BE2C (cell line): ENCODE measurements around the gene TDRD12.

Experiments
- DNase-seq: peaks from one replicate; pipeline ENCODE4 v3.0.0-alpha.2; 2020
- H3K27me3 ChIP-seq: fragments of 250-450 bp; sonication (Bioruptor Pico); 2 replicates; pipeline ENCODE4 v1.5.1; 2020; ENCODE audit warnings: mild to moderate bottlenecking
- H3K36me3 ChIP-seq: fragments of 250-450 bp; sonication (Bioruptor Pico); 2 replicates; pipeline ENCODE4 v1.5.1; 2020; ENCODE audit warnings: mild to moderate bottlenecking
- H3K4me1 ChIP-seq: fragments of 250-450 bp; sonication (Bioruptor Pico); 2 replicates; pipeline ENCODE4 v1.5.1; 2020
- H3K4me3 ChIP-seq: 2 replicates; pipeline ENCODE4 v1.5.1; 2011; ENCODE audit warnings: low read depth, low read length
- H3K9me3 ChIP-seq: fragments of 250-450 bp; sonication (Bioruptor Pico); 2 replicates; pipeline ENCODE4 v1.5.1; 2020
- TF ChIP-seq, protein P1 (sequence below): IDR thresholded peaks from 2 replicates; pipeline ENCODE4 v1.5.1; 2012; ENCODE audit warnings: mild to moderate bottlenecking, low read depth, low read length

Gene TDRD12

GRCh38 chr19:32809254-32809653, 89.7 kb downstream of the TDRD12 start:
- Histone ChIP-seq H3K4me1 (no peaks in the 10 kb centered on the region), H3K36me3 (no peaks in the 10 kb centered on the region), H3K4me3 (no peak overlapping the region), H3K9me3 (no peaks in the 10 kb centered on the region), H3K27me3 (no peaks in the 10 kb centered on the region)
- TF ChIP-seq, protein P1, sequence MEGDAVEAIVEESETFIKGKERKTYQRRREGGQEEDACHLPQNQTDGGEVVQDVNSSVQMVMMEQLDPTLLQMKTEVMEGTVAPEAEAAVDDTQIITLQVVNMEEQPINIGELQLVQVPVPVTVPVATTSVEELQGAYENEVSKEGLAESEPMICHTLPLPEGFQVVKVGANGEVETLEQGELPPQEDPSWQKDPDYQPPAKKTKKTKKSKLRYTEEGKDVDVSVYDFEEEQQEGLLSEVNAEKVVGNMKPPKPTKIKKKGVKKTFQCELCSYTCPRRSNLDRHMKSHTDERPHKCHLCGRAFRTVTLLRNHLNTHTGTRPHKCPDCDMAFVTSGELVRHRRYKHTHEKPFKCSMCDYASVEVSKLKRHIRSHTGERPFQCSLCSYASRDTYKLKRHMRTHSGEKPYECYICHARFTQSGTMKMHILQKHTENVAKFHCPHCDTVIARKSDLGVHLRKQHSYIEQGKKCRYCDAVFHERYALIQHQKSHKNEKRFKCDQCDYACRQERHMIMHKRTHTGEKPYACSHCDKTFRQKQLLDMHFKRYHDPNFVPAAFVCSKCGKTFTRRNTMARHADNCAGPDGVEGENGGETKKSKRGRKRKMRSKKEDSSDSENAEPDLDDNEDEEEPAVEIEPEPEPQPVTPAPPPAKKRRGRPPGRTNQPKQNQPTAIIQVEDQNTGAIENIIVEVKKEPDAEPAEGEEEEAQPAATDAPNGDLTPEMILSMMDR, result no peak
- no peak for DNase-seq

- no peaks in the 10 kb centered on the region for H3K36me3 ChIP-seq
Observed at GRCh38 chr19:32809754-32810153, 90.2 kb downstream of the TDRD12 start.

DNA sequence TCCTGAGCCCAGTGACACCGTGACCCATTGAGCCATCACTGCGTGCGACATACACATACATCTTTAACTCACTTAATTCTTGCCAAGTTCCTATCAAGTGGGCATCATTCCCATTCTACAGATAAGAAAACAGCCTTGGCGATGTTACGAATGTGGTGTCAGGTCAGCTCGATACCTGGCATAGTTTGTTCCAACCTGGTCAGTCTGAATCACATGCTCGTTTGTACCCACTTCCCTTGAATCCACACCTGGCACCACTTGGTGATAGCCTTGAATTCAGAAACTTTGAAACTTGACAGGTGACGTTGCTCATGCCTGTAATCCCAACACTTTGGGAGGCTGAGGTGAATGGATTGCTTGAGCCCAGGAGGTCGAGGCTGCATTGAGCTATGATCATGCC, 90.9 kb downstream of the TDRD12 start:
- H3K4me3 ChIP-seq, result no peak overlapping the region
- H3K9me3 ChIP-seq, result no peaks in the 10 kb centered on the region
- TF ChIP-seq, protein P1, result no peak
- no peaks in the 10 kb centered on the region for H3K4me1 ChIP-seq
- H3K27me3 ChIP-seq, result no peaks in the 10 kb centered on the region
- H3K36me3 ChIP-seq, result no peaks in the 10 kb centered on the region
- DNase-seq, result no peak

More at GRCh38 chr19:32809754-32810153, 90.2 kb downstream of the TDRD12 start:
- Histone ChIP-seq H3K4me1 (no peaks in the 10 kb centered on the region), H3K27me3 (no peaks in the 10 kb centered on the region), H3K4me3 (no peak overlapping the region), H3K9me3 (no peaks in the 10 kb centered on the region)
- no peak for DNase-seq
- TF ChIP-seq, protein P1, result no peak

DNA sequence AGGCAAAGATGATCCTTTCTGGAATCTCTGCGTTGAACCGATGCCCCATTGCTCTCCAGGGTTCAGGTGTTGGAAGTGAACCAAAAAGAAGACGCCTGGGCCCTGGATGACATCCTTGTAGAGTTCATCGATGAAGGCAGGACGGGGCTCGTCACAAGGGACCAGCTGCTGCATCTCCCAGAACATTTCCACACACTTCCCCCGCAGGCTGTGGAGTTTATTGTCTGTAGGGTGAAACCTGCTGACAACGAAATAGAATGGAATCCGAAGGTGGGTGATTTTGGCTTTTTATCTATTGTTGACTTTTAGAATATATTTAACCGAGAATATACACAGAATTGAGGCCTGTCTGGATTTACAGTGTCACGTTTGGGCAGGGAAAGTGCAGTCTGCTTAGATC, 91.6 kb downstream of the TDRD12 start:
- no peak for DNase-seq
- TF ChIP-seq, protein P1, result no peak
- Histone ChIP-seq H3K36me3 (no peaks in the 10 kb centered on the region), H3K4me1 (no peaks in the 10 kb centered on the region), H3K27me3 (no peaks in the 10 kb centered on the region), H3K9me3 (no peaks in the 10 kb centered on the region), H3K4me3 (no peak overlapping the region)

GRCh38 chr19:32812036-32812435, 92.5 kb downstream of the TDRD12 start:
- Histone ChIP-seq H3K36me3 (no peaks in the 10 kb centered on the region), H3K4me1 (no peaks in the 10 kb centered on the region), H3K9me3 (no peaks in the 10 kb centered on the region), H3K4me3 (no peak overlapping the region), H3K27me3 (no peaks in the 10 kb centered on the region)
- no peak for DNase-seq
- TF ChIP-seq, protein P1, result no peak

DNA sequence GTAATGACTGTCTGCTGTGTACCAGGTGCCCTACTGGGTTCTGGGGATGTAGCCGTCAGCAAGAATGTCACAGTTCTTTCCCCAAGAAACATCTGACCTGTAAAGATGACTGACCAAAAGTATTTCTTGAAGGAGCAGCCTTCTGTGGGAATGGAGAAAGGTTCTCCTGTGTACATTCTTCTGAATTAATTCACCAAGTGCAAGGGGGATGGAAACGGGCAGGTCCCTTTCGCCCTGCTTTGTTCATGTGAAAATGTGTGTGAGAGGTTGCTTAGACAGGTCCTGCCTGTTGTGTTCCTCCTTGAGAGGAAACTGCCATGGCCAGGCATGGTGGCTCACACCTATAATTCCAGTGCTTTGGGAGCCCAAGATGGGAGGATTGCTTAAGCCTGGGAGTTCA, 93.0 kb downstream of the TDRD12 start:
- Histone ChIP-seq H3K9me3 (no peaks in the 10 kb centered on the region), H3K36me3 (no peaks in the 10 kb centered on the region), H3K4me3 (no peak overlapping the region), H3K27me3 (no peaks in the 10 kb centered on the region), H3K4me1 (no peaks in the 10 kb centered on the region)
- DNase-seq, result no peak
- TF ChIP-seq, protein P1, result no peak
